ENCODE data around the gene YPEL2. TPM values are rescaled to one million over a fixed set of nuclear protein-coding genes. Genes with fewer than 3 reads are reported as not detected.

The YPEL2 gene
- 2.9 and 17.7 TPM in 2 replicates for total RNA-seq

GRCh38 chr17:59331129-59331928 is at the start of gene YPEL2:
Gene YPEL2 (plus strand): TSS chr17:59331655. CDS start chr17:59353410, 21,755 bp downstream.

Other genes with a start within 250 kb of the YPEL2 start
- 19.7 and 24.0 TPM in 2 replicates for gene TRIM37, start 224.8 kb upstream of the YPEL2 start, total RNA-seq
- gene SKA2, start 176.5 kb upstream of the YPEL2 start, total RNA-seq = 24.8 and 58.0 TPM in 2 replicates
- gene PRR11, start 175.9 kb upstream of the YPEL2 start, total RNA-seq = 8.6 and 61.8 TPM in 2 replicates
- 11.7 and 16.0 TPM in 2 replicates for gene SMG8, start 121.6 kb upstream of the YPEL2 start, total RNA-seq
- 0.49 and 2.2 TPM in 2 replicates for gene GDPD1, start 111.1 kb upstream of the YPEL2 start, total RNA-seq
- gene DHX40, start 234.0 kb downstream of the YPEL2 start, total RNA-seq = 17.4 and 25.1 TPM in 2 replicates

Measured in mesangial cell (primary cell).